RCC 7860 (cell line): Measurements from ENCODE around the gene GPR39.
"Not testable (repeated sequence)": the region's sequence is repeated elsewhere in the genome, so short reads cannot be mapped to it uniquely, and the experiment has no call there.

Experiments
- DNase-seq: peaks from one replicate; pipeline ENCODE4 v3.0.0-alpha.2; 2015; ENCODE audit warnings: low spot score
- FAIRE-seq: peaks from 2 replicates; lab custom pipeline; 2012; peaks lifted over from hg19 to GRCh38; lab: Jason Lieb, UNC

The GPR39 gene

DNA sequence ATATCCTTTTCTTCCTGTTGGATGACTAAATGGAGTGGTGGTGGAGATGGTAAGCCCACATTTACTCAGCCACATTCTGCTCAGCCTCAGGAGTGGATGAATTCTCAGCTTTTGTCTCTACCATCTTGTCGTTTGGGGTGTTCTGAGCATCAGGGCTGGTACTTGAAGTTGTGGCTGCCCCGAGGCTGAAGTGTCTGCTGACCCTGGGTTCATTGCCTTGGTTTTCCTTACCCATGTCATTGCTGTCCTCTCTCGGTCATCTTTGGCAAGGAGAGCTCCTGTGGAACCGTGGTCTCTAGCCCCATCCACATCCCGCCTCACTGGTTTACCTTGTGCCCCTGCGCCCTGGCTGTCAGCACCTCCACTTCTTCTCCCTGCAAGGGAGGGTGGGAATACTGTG is 71.9 kb downstream of the GPR39 start:
- FAIRE-seq (no peak), DNase-seq (no peak)

DNA sequence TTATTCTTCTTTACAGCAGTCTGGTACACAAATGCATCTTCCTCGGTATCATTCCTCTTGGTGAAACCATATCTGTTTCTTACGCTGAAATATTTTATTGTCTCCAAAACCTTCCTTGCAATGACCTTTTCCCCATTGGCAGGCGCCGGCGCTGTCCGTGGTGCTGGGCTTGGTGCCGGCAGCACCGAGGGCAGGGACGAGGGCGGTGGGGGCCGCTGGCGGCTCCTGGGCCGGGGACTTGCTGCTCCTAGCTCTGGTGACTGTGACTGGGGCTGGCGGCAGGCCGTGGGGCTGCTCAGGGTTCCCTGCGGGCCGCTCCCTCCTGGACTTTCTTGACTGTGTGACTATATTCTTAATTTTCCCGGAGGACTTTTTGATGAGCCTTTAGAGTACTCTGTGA is 72.5 kb downstream of the GPR39 start:
- DNase-seq (no peak), FAIRE-seq (no peak)

- DNase-seq = no peak
- no peak for FAIRE-seq
Observed at GRCh38 chr2:132495881-132496280, 79.3 kb downstream of the GPR39 start.

DNA sequence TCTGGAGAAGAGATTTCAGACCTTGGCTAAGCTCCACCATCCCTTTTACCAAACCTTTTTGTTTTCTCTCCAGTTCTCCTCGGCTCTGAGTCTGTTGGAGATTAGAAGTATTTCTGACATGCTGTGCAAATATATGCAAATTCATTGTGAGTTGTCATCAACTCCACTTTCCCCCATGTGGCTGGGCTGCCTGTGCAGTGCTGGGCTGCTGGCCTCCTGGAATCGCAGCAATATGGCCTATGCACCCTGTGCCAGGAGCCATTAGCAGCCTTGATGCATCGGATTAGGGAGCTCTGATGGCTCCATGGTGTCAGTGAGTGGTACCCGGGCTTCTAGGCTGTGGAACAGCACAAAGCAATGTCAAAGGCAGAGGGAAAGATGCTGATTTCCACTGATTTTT is 80.0 kb downstream of the GPR39 start:
- DNase-seq = no peak
- FAIRE-seq = no peak

GRCh38 chr2:132497591-132497990 is 81.0 kb downstream of the GPR39 start:
- no peak for FAIRE-seq

DNA sequence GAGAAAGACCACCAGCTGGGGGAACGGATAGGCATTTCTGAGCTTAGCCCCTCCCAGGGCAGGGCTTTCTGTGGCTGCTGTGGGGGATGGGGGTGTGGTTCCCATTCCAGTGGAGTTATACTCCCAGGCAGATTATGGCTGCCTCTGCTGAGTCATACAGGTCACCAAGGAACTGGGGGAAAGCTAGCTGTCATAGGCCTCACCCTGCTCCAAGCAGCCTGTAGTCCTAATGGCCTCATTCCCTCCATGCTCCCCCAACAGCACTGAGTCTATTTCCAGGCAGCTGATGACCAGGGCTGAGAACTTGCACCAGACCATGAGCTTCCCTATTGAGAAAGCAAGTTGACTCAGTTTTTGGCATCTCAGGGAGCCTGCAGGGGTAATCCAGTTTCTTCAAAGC is 87.1 kb downstream of the GPR39 start:
- DNase-seq (peak; percentile 6), FAIRE-seq (no peak)

More at GRCh38 chr2:132497591-132497990, 81.0 kb downstream of the GPR39 start:
- no peak for DNase-seq

DNA sequence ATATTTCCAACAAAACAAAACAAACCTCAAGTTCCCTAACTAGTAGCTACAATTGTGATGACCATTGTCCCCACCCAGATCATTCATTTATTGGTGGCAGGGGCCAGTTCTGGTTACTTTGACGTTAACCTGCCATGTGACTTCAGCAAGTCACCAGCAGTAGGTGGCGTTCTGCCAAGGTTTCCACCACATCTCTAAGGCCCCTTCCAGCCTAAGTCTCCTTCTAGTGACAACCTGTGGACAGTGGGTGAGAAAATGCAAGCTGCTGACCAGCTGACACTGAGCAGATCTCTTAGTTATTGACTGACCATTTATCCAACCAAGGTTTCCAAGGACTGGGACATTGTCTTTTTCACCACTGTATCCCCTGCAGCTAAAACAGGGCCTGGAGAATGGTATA is 98.4 kb downstream of the GPR39 start:
- DNase-seq (no peak), FAIRE-seq (no peak)

- no peak for DNase-seq
- no peak for FAIRE-seq
Observed at GRCh38 chr2:132517386-132517785, 100.8 kb downstream of the GPR39 start.

- FAIRE-seq (no peak), DNase-seq (no peak)
Observed at GRCh38 chr2:132518302-132518701, 101.7 kb downstream of the GPR39 start.

DNA sequence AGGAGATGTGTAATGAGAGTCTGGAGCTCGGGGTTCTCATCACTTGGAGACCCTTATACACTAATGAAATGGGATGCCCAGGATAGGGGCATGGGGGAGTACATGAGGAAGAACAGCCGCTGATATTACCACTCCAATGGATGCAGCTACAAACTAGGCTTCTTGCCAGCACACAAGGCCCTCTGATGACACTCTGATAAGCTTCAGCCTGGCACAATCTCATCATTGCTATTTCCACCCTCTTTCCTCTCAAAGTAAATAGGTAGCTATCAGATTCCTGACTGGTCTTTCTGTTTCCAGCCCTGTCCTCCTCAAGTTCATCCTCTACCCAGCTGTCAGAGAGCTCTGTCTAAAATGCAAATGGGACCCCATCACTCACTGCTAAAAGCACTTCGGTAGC is 103.0 kb downstream of the GPR39 start:
- FAIRE-seq (no peak), DNase-seq (no peak)

DNA sequence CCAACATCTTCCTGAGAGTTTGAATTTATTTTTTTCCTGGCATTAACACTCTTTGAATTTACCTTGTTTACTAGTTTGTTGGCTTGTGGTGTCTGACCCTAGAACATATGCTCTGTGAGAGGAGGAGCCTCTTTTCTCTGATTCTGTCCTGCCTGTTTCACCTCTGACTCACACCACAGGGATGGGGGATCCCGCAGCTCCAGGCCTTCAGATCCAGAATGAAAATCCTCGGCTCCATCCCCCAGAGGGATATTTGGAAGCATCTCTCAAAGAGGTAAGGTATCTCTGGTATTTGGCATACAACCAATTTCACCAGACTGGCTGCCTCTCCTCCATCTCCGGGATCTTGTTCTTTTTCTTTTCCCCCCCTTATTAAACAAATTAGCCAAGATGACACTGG is 104.7 kb downstream of the GPR39 start:
- no peak for FAIRE-seq
- no peak for DNase-seq

DNA sequence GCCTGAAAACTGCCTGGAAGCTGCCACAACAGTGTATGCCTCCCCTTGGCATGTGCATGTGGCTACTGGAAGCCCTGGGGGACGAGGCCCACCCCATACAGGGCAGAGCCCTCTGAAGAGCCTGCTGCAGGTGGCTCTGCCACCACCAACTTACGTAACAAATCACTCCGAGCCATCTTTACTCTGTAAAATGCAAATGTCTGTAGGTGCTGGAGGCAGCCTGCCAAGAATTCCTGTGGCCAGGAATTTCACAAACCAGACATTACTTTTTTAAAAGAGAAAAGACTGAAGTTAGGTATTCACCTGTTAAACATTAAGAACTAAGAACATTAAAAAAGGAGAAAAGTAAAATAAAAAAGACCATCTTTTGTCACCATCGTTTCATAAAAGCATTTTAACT is 106.3 kb downstream of the GPR39 start:
- FAIRE-seq (peak; percentile 25), DNase-seq (peak; percentile 5)

GRCh38 chr2:132537061-132537460 is 120.5 kb downstream of the GPR39 start:
- not testable (repeated sequence) for DNase-seq, FAIRE-seq

DNA sequence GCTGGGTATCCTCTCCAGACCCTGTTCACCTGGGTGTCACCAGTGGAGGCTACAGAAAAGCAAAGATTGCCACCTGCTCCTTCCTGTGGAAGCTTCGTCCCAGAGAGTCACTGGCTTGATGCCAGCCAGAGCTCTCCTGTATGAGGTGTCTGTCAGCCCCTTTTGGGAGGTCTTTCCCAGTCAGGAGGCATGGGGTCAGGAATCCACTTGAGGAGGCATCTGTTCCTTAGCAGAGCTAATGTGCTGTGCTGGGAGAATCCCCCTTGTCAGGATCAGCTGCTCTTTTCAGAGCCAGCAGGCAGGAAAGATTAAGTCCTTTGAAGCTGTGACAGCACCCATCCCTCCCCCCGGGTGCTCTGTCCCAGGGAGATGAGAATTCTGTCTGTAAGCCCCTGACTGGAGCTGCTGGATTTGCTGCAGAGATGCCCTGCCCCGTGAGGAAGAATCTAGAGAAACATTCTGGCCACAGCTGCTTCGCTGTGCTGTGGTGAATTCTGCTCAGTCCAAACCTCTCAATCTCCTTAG is 121.8 kb downstream of the GPR39 start:
- FAIRE-seq (no peak), DNase-seq (no peak)

DNA sequence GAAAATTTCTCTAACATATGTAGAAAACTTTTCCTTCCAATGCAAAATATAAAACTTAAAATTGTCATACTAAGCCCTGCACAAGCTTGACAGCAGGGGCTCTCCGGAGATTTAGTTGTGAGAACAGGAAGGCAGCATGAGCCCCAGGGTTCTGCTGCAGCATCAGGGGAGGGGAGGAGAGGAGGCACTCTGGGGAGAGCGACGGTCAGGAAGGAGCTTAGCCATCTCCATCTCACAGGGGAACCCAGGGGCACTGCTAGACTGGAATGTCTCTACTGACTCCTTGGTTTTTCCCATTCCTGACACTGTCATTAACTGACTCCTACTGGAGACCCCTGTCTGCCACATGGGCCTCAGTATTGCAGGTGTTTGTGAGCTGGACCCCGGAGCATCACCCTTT is 123.6 kb downstream of the GPR39 start:
- DNase-seq (no peak), FAIRE-seq (no peak)

DNA sequence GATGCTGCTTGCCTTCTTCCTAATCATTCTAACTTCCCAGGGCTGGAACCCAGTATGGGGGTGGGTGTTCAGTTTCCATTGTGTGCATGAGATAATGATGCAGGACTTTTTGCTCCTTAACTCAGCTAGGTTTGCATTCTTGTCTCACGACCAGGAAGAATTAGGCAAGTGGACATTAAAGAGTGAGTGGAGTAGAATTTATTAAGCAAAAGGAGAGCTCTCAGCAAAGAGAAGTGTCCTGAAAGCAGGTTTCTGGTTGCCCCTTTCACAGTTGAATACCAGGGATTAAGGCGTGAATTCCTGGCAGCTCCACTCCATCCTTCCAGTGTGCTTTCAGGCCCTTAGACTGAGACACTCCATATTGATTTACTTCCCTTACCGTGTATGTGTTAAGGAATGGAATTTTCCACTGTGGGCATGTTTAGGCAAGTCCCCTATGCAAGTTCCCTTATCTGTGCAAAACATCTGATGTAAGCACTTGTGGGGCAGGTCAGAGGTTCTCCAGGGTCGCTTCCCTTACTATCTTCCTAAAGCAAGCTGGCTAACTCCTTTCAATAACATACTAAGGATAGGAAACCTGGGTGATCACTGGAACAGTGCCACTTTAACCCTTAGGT is 126.5 kb downstream of the GPR39 start:
- no peak for DNase-seq

GRCh38 chr2:132544006-132544630 is 127.5 kb downstream of the GPR39 start:
- FAIRE-seq (no peak), DNase-seq (no peak)

More for the DNA sequence above, 126.5 kb downstream of the GPR39 start:
- FAIRE-seq = no peak

GRCh38 chr2:132547090-132547687 is 130.6 kb downstream of the GPR39 start:
- FAIRE-seq = peak; percentile 28
- peak; percentile 46 for DNase-seq

- no peak for FAIRE-seq
Observed at GRCh38 chr2:132549935-132550670, 133.5 kb downstream of the GPR39 start.

GRCh38 chr2:132550946-132551345 is 134.3 kb downstream of the GPR39 start:
- DNase-seq = no peak

More at GRCh38 chr2:132549935-132550670, 133.5 kb downstream of the GPR39 start:
- no peak for DNase-seq

GRCh38 chr2:132557694-132558093 is 141.1 kb downstream of the GPR39 start:
- FAIRE-seq = no peak
- no peak for DNase-seq

More at GRCh38 chr2:132550946-132551345, 134.3 kb downstream of the GPR39 start:
- FAIRE-seq = no peak
